Upper lobe of left lung (tissue), 6 donors: ENCODE results near the gene RASGRF2. TPM values are rescaled to one million over a fixed set of nuclear protein-coding genes. Genes with fewer than 3 reads are reported as not detected.

Experiments used
- ATAC-seq, 2 donors: fragments of 200-7000 bp; cut with Tn5 transposase; one replicate each; pipeline ENCODE4 v1.9.1; 2022; ENCODE audit warnings: mild to moderate bottlenecking in 2 of 2, moderate library complexity in 2 of 2; ENCODE audit not compliant: low FRiP score in 2 of 2
- DNase-seq, 2 donors: peaks; one replicate each; pipeline ENCODE4 v3.0.0-alpha.2; 2019 to 2020
- H3K27ac ChIP-seq, 4 donors: fragments of 200-600 bp; sonication (generic); one replicate each; pipeline ENCODE4 v1.5.1; 2016 to 2019
- H3K27me3 ChIP-seq, 4 donors: fragments of 200-600 bp; sonication (generic); one replicate each; pipeline ENCODE4 v1.5.1; 2017 to 2019
- H3K36me3 ChIP-seq, 4 donors: fragments of 200-600 bp; sonication (generic); one replicate each; pipeline ENCODE4 v1.5.1; 2016 to 2019
- H3K4me1 ChIP-seq, 4 donors: fragments of 200-600 bp; sonication (generic); one replicate each; pipeline ENCODE4 v1.5.1; 2018 to 2019
- H3K4me3 ChIP-seq, 4 donors: fragments of 200-600 bp; sonication (generic); one replicate each; pipeline ENCODE4 v1.5.1; 2017 to 2019; ENCODE audit warnings: mild to moderate bottlenecking in 2 of 4, moderate library complexity in 1 of 4
- H3K9me3 ChIP-seq, 4 donors: fragments of 200-600 bp; sonication (generic); one replicate each; pipeline ENCODE4 v1.5.1; 2018 to 2019
- CTCF ChIP-seq, 6 experiments: fragments of 450-650 bp in 4 of 6; fragments of 200-600 bp in 2 of 6; sonication (generic) in 2 of 6; IDR thresholded peaks; one replicate each; pipeline ENCODE4 v1.5.1; 2016 to 2019; ENCODE audit warnings: antibody characterized with exemption in 6 of 6
- EP300 ChIP-seq, 4 donors: sonication (generic); formaldehyde crosslinking; IDR thresholded peaks; one replicate each; pipeline ENCODE4 v1.5.1; 2017; ENCODE audit warnings: antibody characterized with exemption in 4 of 4, control low read depth in 2 of 4
- POLR2A ChIP-seq, 4 donors: fragments of 450-650 bp; IDR thresholded peaks; one replicate each; pipeline ENCODE4 v1.5.1; 2016 to 2017; ENCODE audit warnings: antibody characterized with exemption in 4 of 4, mild to moderate bottlenecking in 2 of 4
- POLR2AphosphoS5 ChIP-seq, 2 donors: sonication (generic); formaldehyde crosslinking; IDR thresholded peaks; one replicate each; pipeline ENCODE4 v1.5.1; 2017; ENCODE audit warnings: antibody characterized with exemption in 2 of 2
- WGBS, 2 donors: methylation state at CpG; one replicate each; pipeline ENCODE4 v1.1.5; 2017 to 2018; 5-methylcytosine and 5-hydroxymethylcytosine counted together
- total RNA-seq, 6 donors: library from RNA; depleted of rRNA in 4 of 6; stranded (reverse); fragments of >200 nt in 4 of 6; gene quantifications; one replicate each; pipeline versions ENCODE4 v1.1.0 to v1.2.1, GENCODE V29; 2016 to 2021
- donor health status: DM: no; HTN: no; CAD: no; lungs with moderate emphysema.
- donor health status: DM: no; HTN: yes; CAD: no; lungs with severe emphysema.

Gene RASGRF2
- total RNA-seq, 6 donors from 2014 or later: 1.5 to 10.5 (median 4.9) TPM

DNA sequence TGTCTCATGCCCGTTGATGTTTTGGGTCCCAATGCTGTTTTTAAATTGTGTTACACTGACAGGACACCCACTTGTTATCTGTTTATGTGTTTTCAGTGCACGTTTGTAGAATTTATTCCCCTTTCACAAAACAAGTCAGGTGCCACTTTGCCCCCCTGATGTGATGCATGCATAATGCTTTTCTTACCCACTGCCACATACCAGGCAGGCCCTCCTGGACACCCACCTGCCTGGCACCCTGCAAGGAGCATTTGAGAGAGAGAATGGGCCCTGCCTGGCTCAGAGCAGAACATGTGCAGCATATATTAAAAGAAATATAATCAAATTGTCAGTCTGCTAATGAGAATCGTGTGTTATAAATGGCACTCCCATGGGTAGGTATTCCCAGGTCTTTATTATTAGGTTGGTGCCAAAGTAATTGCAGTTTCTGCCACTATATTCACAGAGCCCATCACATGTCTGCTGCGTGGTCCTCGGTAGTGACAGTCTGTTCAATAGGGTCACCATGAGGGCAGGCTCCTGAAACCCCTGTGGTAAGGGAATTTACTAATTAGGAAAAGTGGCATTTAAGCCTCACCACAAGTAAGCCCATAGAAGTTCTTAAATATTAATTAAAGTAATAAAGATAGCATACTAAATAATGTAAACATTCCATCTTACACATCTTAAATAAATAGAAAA is 220.8 kb downstream of the RASGRF2 start:
- Histone ChIP-seq H3K4me1 (no peaks in the 10 kb centered on the region), H3K4me3 (no peak overlapping the region), H3K9me3 (no peaks in the 10 kb centered on the region), H3K27ac (no peak overlapping the region), H3K27me3 (no peaks in the 10 kb centered on the region), H3K36me3 (no peaks in the 10 kb centered on the region)
- no peak for ATAC-seq
- 82 to 86% methylated on average over 5 of the region's 5 CpGs for WGBS, 2 donors
- DNase-seq: no peak
- TF ChIP-seq CTCF (IDR thresholded peaks at IDR 0.05) (no peak), POLR2A (IDR thresholded peaks at IDR 0.05) (no peak), POLR2AphosphoS5 (IDR thresholded peaks at IDR 0.05) (no peak), EP300 (IDR thresholded peaks at IDR 0.05) (no peak)

DNA sequence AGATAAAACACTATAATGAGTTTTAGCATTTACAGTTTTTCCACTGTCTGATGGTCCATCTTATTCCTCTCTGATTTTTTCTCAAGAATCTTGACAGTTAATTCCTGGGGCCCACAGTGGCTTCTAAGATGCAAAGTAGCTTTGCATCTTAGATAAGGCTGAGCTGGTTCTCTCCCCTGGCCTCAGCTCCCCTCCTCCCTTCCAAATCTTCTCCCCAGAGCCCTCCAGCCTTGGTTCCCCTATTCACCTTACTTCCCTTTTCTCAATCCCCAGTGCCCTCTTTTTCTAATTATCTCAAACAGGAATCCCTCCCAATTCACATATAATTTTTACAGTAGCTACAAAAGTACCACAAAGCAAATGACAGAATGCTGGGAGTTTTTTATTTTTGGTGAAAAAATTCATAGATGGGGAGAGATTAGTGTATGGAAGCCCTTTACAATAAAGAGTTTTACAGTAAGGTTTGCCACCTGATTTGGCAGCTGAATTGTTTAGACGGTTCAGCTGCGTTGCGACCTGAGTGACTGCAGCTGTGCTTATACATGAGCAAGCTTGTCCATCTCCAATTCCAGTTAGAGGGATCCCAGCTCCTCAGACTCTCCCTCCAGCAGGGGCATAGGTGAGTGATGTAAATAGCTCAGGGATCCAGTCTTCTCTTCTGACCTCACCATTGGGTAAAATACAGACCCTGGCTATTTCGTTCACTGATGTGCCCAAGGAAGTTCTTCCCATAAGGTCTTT is 221.6 kb downstream of the RASGRF2 start:
- DNase-seq: no peak
- H3K27me3 ChIP-seq: no peaks in the 10 kb centered on the region
- H3K4me3 ChIP-seq: no peak overlapping the region
- H3K9me3 ChIP-seq: no peaks in the 10 kb centered on the region
- H3K4me1 ChIP-seq: no peaks in the 10 kb centered on the region
- H3K27ac ChIP-seq: no peak overlapping the region
- no peak for TF ChIP-seq EP300 (IDR thresholded peaks at IDR 0.05)
- no peak for TF ChIP-seq POLR2AphosphoS5 (IDR thresholded peaks at IDR 0.05)
- TF ChIP-seq POLR2A (IDR thresholded peaks at IDR 0.05): no peak
- TF ChIP-seq CTCF (IDR thresholded peaks at IDR 0.05): no peak
- ATAC-seq: no peak
- 79 to 84% methylated on average over 4 of the region's 4 CpGs for WGBS, 2 donors
- no peaks in the 10 kb centered on the region for H3K36me3 ChIP-seq

GRCh38 chr5:81182396-81183390 is 222.5 kb downstream of the RASGRF2 start:
- H3K27me3 ChIP-seq: no peaks in the 10 kb centered on the region
- H3K27ac ChIP-seq: no peak overlapping the region
- WGBS, 2 donors: 88% methylated on average over 9 of the region's 9 CpGs
- no peaks in the 10 kb centered on the region for H3K36me3 ChIP-seq
- DNase-seq: no peak
- H3K4me1 ChIP-seq: no peaks in the 10 kb centered on the region
- no peak for ATAC-seq
- H3K9me3 ChIP-seq: no peaks in the 10 kb centered on the region
- no peak for TF ChIP-seq POLR2A (IDR thresholded peaks at IDR 0.05)
- no peak for TF ChIP-seq CTCF (IDR thresholded peaks at IDR 0.05)
- no peak for TF ChIP-seq EP300 (IDR thresholded peaks at IDR 0.05)
- TF ChIP-seq POLR2AphosphoS5 (IDR thresholded peaks at IDR 0.05): no peak
- no peak overlapping the region for H3K4me3 ChIP-seq

DNA sequence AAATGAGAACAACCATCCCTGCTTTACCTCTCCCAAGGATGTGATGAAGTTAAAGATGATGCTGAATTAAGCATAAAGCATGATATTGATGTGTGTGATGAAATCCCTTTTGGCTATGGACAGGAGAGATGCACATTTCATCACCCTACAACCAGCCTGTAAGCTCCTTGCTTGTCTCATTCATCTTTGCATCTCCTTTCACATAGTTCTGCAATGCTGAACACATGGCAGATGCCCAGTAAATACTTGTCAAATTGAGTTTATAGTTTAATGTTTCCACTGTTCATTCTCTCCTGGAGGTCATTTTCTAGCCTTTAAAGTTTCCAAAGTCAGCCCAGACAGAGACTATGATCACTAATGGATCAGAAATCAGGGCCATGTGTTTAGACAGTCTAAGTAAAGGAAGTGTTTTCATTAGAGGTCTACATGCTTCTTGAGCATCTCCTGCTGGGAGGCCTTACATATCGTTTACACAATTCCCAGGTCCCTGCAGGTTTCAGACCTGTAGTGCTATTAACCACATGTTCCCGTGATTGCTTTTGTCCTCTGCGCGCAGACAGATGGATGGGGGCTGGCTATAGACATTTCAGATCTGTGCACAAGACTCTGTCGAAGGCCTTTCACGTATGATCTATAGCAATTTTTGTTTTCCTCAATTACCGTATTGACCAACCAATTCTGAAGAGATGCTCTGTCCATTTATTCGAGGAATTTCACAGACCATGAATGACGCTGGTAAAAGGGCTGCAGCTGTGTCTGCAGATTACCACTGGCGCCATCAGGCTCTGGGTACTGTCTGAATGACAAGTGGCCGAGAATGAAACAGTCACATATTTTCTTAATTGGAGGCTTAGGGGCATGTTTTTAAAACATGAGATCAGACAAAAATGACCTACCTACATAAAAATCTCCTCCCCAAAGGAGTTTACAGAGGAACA is 223.9 kb downstream of the RASGRF2 start:
- WGBS, 2 donors: 94% methylated on average over 11 of the region's 11 CpGs
- no peaks in the 10 kb centered on the region for H3K9me3 ChIP-seq
- TF ChIP-seq EP300 (IDR thresholded peaks at IDR 0.05): no peak
- no peak for TF ChIP-seq POLR2AphosphoS5 (IDR thresholded peaks at IDR 0.05)
- no peak for TF ChIP-seq POLR2A (IDR thresholded peaks at IDR 0.05)
- no peak for TF ChIP-seq CTCF (IDR thresholded peaks at IDR 0.05)
- no peak for ATAC-seq
- peaks cover 0 to 4% (median 0%) of the 10 kb centered on the region in 4 donors for H3K4me1 ChIP-seq
- no peak for DNase-seq
- no peaks in the 10 kb centered on the region for H3K27me3 ChIP-seq
- no peak overlapping the region for H3K4me3 ChIP-seq
- H3K36me3 ChIP-seq: no peaks in the 10 kb centered on the region
- no peak overlapping the region for H3K27ac ChIP-seq
